Parietal lobe (tissue), 1 donor: ENCODE data around the gene ARMCX5. TPM values are rescaled to one million over a fixed set of nuclear protein-coding genes. Genes with fewer than 3 reads are reported as not detected.

Experiments
- total RNA-seq: library from RNA; depleted of rRNA; stranded (reverse); fragments of >200 nt; gene quantifications from one replicate; pipeline ENCODE4 v1.2.3, GENCODE V29; 2014

Gene ARMCX5
- 49.5 TPM for total RNA-seq

DNA sequence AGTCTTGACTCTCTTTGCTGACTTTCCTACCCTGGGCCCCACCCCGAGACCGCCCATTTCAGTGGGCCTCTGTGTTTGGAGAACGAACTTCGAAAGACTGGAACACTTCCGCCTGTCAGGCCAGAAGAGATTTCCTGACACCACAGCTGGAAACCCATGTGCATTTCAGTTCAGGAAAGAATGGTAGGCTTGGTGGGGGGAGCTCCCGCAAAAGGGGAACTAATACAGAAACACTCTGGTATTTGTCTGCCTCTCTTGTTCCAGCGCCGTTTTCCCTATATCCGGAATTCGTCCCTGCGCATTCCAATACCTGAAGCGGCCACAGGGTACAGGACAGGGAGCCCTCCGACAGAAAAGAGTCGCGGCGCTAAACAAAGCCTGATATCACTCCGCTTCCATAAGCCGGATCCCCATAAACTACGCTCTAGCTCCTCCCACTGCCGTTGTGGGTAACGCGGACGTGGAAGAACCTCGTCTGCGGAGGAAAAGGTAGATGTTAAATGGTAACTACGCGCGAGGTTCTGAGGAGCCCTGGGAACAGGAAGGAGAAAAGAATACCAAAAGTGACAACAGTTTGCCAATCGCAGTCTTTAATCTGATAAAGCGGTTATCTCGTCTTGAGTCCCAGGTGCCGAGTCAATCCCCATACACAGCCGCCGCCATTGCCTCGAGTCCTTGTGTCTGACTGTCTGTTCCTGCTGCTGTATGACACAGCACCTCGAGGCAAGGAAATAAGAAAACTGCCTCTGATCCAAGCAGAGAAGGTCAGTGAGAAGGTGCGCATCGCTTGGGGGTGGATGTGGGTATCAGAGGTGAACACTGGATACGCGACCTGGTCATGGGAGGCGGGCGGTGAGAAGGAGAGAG, at the start of gene ARMCX5:
Gene ARMCX5, plus strand, starts transcription at position 432 of the 867 bp plus-strand sequence. CDS start 2,627 bp downstream, outside the sequence.

DNA sequence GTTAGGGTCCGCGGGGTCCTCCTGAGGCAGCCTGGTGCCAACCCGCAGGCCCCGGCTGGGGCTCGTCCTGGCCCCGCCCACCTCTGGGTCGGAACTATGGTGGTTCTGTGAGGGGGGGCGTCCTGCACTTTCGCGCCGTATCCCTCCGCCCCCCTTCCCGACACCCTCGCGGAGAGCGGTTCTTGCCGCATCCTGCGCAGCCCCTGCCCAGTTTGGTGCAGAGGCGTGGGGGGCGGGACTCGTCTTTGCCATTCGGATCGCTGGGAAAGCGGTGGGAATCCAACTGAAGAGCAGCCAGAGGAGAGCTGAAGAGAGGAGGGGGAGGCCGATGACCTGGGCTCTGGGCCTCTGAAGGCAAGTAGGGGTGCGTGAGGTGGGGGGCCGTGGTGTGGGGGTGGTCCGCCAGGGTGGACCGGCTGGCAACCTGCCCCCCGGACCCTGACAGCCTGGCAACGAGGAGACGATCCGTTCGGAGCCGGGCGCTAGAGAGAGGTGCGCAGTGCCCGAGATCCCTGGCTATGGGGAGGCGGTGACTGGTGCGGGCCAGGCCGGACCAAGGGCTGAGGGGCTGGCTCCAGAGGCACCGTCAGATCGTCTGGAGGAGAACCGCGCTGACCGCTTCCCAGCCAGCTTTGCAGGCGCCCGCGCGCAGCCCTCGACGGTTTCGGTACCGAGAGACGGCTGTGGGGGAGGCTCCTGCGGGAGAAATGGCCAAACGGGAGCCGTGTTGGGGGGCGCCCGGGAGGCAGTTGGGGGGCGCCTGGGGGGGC, 52.1 kb downstream of the ARMCX5 start, which contains the start of gene GPRASP1:
Gene GPRASP1, plus strand, starts transcription at position 242 of the 770 bp plus-strand sequence. CDS start 2,431 bp downstream, outside the sequence.

Other genes with a start within 250 kb of the ARMCX5 start
- 0.31 TPM for gene NXF2B, start 159.5 kb upstream of the ARMCX5 start, total RNA-seq
- gene TCP11X2, start 127.7 kb upstream of the ARMCX5 start, total RNA-seq: 1.9 TPM
- 163 TPM for gene TMSB15A, start 82.8 kb upstream of the ARMCX5 start, total RNA-seq
- 55.4 TPM for gene GPRASP1, start 52.0 kb downstream of the ARMCX5 start, total RNA-seq
- gene GPRASP2, start 112.9 kb downstream of the ARMCX5 start, total RNA-seq: 79.2 TPM
- gene GPRASP3, start 121.2 kb downstream of the ARMCX5 start, total RNA-seq: 48.5 TPM